ENCODE data around the gene BTRC. TPM values are rescaled to one million over a fixed set of nuclear protein-coding genes. Genes with fewer than 3 reads are reported as not detected.

Gene BTRC
- total RNA-seq, 2 donors from 2014 or later, result 13.5 to 16.6 TPM

DNA sequence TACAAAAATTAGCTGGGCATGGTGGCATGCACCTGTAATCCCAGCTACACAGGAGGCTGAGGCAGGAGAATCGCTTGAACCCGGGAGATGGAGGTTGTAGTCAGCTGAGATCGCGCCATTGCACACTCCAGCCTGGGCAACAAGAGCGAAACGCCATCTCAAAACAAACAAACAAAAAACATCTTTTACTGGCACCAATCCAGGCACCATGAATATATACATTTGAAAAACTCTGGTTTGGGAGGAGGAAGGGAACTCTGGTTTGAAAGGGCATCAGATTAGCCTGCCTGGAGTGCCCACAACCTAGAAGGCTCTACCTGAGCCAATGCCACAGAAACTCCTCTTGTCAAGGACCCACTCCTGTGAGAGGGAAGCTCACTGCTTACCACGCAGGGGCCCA lies 218.2 kb downstream of the BTRC start:
- Mint-ChIP-seq H3K36me3 (no peaks in the 10 kb centered on the region), H3K4me3 (no peak overlapping the region), H3K27me3 (peaks cover 13 to 17% of the 10 kb centered on the region in 2 donors), H3K4me1 (ENCODE audit: low read depth in 2 of 2) (peaks cover 3 to 4% of the 10 kb centered on the region in 2 donors), H3K9me3 (no peaks in the 10 kb centered on the region), H3K27ac (no peak overlapping the region)
- DNase-seq (ENCODE audit: low spot score) (no peak), ATAC-seq (no peak)

DNA sequence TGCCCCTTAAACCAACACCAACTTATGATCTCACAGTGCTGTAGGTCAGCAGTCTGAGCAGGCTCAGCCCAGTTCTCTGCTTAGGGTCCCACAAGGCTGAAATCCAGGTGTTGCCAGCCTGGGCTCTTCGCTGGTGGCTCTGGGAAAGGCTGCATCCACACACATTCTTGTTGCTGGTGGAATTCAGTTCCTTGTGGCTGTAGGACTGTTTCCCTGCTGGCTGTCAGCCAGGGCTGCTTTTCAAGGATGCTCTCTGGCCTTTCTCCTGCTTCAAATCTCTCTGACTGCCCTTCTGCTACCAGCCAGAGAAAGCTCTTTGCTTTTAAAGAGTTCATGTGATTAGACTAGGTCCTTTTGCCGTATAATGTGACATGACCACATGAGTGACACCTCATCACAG lies 218.8 kb downstream of the BTRC start:
- no peak for ATAC-seq
- Mint-ChIP-seq H3K4me3 (no peak overlapping the region), H3K9me3 (no peaks in the 10 kb centered on the region), H3K36me3 (no peaks in the 10 kb centered on the region), H3K27me3 (peaks cover 8 to 10% of the 10 kb centered on the region in 2 donors), H3K4me1 (ENCODE audit: low read depth in 2 of 2) (peaks cover 0 to 3% of the 10 kb centered on the region in 2 donors), H3K27ac (no peak overlapping the region)
- no peak for DNase-seq (ENCODE audit: low spot score)

DNA sequence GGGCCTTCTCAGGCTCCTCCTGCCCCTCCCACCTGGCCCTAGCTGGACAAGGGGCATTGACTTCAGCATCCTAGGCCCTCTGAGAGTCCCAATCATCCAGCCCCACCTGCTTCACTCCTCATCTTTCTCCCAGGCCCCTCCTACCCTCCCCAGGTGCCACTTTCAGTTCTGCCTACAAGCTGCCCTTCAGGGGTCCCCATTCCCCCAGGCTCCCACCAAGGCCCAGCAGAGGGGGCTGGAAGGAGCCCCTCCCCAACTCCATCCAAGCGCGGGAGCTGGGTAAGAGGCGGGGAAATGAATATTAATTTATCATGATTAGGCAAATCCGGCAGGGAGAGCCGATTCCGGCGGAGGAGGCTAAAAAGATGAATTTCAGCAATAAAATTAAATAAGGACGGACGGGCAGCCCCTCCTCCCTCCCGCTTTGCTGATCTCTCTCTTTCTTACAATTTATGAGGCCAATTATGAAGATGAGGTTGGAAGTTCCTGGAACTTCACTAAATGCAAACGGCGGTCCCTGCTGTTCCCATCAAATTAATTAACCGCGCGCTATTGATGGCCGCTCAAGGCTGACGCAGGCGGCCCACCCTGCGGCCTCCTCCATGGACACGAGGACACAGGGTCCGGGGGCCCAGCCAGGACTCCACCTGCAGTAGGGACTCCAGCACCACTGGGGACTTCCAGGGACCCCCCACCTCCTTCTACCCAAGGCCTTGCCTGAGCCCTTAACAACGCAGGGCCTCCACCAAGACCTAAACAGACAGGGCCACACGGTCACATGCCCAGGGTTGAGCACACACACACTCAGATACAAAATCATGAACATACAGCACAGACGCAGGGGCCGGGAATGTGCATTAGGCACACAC lies 220.2 kb downstream of the BTRC start:
- Mint-ChIP-seq H3K4me1 (ENCODE audit: low read depth in 2 of 2) (peaks cover 0 to 3% of the 10 kb centered on the region in 2 donors), H3K36me3 (no peaks in the 10 kb centered on the region), H3K4me3 (no peak overlapping the region), H3K9me3 (no peaks in the 10 kb centered on the region), H3K27ac (no peak overlapping the region), H3K27me3 (no peaks in the 10 kb centered on the region)
- DNase-seq (ENCODE audit: low spot score) (no peak), ATAC-seq (no peak)

DNA sequence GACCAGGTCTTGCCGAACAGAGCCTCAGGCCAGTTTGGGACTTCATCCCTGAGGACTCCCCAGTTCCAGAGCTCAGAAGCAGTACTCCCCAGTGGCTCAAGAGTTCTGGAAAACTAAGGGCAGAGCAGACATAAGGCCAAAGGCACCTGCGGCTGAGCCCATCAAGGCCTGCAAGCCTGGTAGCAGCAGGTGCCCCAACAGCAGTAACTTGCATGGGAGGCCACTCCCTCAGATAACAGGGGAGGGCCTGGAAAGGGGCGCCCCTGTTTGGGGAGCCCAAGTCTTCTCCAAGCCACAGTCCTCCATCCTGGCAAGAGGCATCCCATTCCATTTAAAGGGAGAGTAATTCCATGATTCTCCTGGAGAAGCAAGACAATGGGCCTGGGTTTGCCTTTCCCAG lies 221.1 kb downstream of the BTRC start:
- no peak overlapping the region for H3K4me3 Mint-ChIP-seq

DNA sequence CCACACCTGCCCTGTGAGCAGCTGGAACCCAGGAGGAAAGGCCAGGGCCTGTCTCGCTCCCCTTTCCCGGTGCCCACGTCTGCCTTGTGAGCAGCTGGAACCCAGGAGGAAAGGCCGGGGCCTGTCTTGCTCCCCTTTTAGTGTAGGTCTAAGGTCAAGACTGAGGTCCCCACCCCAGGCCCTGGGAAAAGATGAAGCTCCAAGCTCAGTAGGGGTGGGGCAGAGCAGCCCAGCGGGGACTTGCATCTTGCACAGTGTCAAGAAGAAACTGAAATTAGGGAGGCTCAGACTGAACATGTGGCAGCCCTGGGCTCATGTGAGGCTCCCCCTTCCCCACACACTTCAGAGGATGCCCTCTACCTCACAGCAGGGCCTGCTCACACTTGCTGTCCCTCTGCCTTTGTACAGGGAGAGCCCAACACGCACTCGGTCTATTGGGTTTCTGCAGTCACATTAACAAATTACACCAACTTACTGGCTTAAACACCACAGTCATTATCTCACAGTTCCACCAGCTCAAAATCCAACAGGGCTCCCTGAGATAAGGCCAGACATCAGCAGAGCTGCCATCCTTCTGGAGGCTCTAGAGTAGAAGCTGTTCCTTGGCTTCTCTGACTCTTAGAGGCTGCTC lies 221.7 kb downstream of the BTRC start:
- Mint-ChIP-seq H3K4me1 (ENCODE audit: low read depth in 2 of 2) (no peaks in the 10 kb centered on the region), H3K36me3 (no peaks in the 10 kb centered on the region), H3K4me3 (no peak overlapping the region), H3K9me3 (no peaks in the 10 kb centered on the region), H3K27ac (no peak overlapping the region), H3K27me3 (no peaks in the 10 kb centered on the region)
- no peak for ATAC-seq
- DNase-seq (ENCODE audit: low spot score), result no peak

More for the DNA sequence above, 221.1 kb downstream of the BTRC start:
- ATAC-seq (no peak), DNase-seq (ENCODE audit: low spot score) (no peak)
- Mint-ChIP-seq H3K27ac (no peak overlapping the region), H3K4me1 (ENCODE audit: low read depth in 2 of 2) (no peaks in the 10 kb centered on the region), H3K36me3 (no peaks in the 10 kb centered on the region), H3K27me3 (no peaks in the 10 kb centered on the region), H3K9me3 (no peaks in the 10 kb centered on the region)

DNA sequence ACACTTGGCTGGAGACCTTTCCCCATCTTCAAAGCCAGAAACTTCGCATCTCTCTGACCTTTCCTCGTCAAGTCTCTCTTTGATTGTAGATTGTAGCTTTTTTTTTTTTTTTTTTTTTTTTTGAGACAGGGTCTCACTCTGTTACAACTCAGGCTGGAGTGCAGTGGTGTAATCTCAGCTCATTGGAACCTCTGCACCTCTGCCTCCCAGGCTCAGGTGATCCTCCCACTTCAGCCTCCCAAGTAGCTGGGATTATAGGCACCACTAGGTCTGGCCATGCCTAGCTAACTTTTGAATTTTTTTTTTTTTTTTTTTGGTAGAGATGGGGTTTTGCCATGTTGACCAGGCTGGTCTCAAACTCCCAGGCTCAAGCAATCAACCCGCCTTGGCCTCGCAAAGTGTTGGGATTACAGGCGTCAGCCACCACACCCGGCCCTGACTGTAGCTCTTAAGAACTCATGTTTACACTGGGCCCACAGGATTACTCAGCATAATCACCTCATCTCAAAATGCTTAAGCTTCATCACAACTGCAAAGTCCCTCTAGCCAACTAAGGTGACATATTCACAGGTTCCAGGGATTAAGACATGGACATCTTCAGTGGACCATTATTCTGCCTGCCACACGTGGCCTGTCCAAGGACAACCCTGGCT lies 222.4 kb downstream of the BTRC start:
- no peak for DNase-seq (ENCODE audit: low spot score)
- Mint-ChIP-seq H3K36me3 (no peaks in the 10 kb centered on the region), H3K4me1 (ENCODE audit: low read depth in 2 of 2) (no peaks in the 10 kb centered on the region), H3K27ac (no peak overlapping the region), H3K9me3 (no peaks in the 10 kb centered on the region), H3K4me3 (no peak overlapping the region), H3K27me3 (no peaks in the 10 kb centered on the region)
- no peak for ATAC-seq

DNA sequence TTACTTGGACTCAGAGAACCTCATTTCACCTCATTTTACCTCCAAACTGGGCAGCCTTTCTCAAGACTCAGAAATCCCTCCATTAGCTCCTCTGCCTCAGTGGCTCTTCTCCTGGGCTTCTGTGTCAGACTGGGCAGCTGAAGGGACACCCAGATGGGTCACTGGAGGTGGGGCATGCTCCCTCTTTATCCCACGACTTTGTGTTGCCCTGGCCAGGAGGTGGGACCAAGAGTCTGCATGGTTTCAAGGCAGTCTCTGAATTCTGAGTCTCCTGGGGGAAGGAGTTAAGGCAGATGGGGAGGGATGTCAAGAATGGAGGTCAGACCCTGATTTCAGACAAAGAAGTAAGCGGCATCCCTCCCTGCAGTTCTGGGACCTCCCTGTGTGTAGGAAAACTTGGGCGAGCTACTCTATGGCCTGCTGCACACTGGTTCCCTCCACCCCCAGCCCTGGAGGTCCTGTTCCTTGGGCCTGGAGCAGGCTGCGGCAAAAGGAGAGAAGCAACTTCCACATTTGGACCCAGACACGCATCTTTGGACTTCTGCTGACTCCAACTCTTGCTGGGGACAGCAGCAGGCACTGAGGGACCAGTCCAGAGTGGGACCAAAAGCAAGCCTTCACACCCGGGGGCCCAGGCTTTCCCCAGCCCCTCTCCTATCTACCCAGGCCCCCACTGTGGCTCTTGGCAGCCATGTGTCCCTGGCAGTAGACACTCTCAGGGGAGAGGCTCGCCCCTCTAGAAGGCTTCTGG lies 223.3 kb downstream of the BTRC start:
- ATAC-seq (no peak), DNase-seq (ENCODE audit: low spot score) (no peak)
- H3K9me3 Mint-ChIP-seq, result no peaks in the 10 kb centered on the region
- no peaks in the 10 kb centered on the region for H3K36me3 Mint-ChIP-seq
- no peak overlapping the region for H3K4me3 Mint-ChIP-seq
- H3K27ac Mint-ChIP-seq, result no peak overlapping the region
- H3K4me1 Mint-ChIP-seq (ENCODE audit: low read depth in 2 of 2), result no peaks in the 10 kb centered on the region
- H3K27me3 Mint-ChIP-seq, result no peaks in the 10 kb centered on the region

DNA sequence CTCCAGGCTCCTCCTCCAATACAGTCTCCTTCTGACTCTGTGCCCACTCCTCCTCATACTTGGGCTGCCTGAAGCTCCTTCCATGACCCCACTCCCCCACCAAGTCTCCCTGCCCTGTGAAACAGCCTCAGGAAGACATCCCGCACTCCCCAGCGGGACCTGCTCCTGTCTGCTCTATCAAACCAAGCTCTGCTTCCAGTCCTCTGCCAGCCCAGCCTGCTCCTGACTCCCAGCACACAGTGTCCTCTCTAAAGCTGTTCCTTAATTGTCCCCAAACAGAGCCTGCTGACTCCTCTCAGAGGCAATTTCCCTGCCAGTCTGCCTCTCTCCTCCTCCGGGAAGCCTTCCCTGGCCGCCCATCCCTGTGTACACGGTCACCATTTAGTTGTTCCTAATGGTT lies 224.2 kb downstream of the BTRC start:
- ATAC-seq (no peak), DNase-seq (ENCODE audit: low spot score) (no peak)
- H3K27me3 Mint-ChIP-seq, result no peaks in the 10 kb centered on the region
- H3K36me3 Mint-ChIP-seq, result no peaks in the 10 kb centered on the region
- H3K27ac Mint-ChIP-seq, result no peak overlapping the region
- no peaks in the 10 kb centered on the region for H3K9me3 Mint-ChIP-seq
- no peak overlapping the region for H3K4me3 Mint-ChIP-seq
- no peaks in the 10 kb centered on the region for H3K4me1 Mint-ChIP-seq (ENCODE audit: low read depth in 2 of 2)

DNA sequence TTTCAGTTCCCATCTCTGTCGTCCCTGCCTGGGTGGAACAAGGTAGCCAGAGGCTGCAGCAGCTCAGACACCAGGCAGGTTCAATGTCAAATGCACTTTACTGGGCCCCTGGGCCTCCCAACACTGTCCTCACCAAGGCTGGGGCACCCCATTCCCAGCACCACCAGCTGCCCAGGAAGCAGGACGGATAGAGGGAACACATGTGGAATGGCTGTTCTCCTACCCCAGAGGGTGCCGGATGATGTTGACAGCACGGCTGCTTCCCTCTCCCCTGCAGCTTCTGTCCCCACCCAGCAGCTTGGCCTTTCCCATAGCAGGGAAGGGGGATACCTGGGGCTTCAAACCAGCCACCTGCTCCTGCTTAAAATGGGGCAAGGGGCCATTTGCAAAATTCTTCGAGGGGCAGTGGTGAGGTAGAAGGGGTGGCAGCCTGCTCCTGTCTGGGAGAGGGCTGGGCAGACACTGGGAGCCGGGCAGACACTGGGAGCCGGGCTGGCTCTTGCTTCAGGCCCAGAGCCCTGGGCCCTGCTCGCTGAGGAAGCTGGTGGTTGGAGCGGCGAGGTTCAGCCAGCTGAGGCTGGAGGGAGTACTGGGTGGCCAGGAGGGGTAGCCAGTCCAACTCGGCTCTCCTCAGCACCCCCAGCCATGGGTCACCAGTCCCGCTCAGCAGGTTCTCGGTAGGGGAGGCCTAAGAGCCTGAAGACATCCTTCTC lies 225.0 kb downstream of the BTRC start:
- no peak for ATAC-seq
- no peaks in the 10 kb centered on the region for H3K27me3 Mint-ChIP-seq
- no peaks in the 10 kb centered on the region for H3K9me3 Mint-ChIP-seq
- H3K4me3 Mint-ChIP-seq, result no peak overlapping the region
- no peaks in the 10 kb centered on the region for H3K4me1 Mint-ChIP-seq (ENCODE audit: low read depth in 2 of 2)
- no peak overlapping the region for H3K27ac Mint-ChIP-seq
- H3K36me3 Mint-ChIP-seq, result no peaks in the 10 kb centered on the region
- no peak for DNase-seq (ENCODE audit: low spot score)

DNA sequence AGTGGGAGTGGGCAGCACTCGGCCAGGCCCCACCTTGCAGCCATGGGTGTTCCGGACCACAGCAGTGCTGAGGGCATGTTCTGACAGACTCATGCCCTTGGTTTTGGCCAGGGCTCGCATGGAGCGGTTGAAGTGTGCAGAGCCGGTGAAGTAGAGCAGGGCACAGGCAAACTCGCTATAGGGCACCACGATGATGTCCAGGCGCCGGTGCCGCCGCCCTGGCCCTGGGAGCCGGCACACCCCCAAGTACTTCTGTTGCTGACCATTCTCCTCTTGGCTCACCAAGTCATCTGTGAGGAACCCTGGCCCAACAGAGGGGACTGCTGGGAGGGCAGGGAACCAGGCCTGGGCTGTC lies 225.5 kb downstream of the BTRC start:
- H3K27me3 Mint-ChIP-seq, result no peaks in the 10 kb centered on the region
- no peak for ATAC-seq
- H3K36me3 Mint-ChIP-seq, result no peaks in the 10 kb centered on the region
- no peak overlapping the region for H3K27ac Mint-ChIP-seq
- H3K9me3 Mint-ChIP-seq, result no peaks in the 10 kb centered on the region
- no peak overlapping the region for H3K4me3 Mint-ChIP-seq
- no peaks in the 10 kb centered on the region for H3K4me1 Mint-ChIP-seq (ENCODE audit: low read depth in 2 of 2)
- DNase-seq (ENCODE audit: low spot score), result no peak

DNA sequence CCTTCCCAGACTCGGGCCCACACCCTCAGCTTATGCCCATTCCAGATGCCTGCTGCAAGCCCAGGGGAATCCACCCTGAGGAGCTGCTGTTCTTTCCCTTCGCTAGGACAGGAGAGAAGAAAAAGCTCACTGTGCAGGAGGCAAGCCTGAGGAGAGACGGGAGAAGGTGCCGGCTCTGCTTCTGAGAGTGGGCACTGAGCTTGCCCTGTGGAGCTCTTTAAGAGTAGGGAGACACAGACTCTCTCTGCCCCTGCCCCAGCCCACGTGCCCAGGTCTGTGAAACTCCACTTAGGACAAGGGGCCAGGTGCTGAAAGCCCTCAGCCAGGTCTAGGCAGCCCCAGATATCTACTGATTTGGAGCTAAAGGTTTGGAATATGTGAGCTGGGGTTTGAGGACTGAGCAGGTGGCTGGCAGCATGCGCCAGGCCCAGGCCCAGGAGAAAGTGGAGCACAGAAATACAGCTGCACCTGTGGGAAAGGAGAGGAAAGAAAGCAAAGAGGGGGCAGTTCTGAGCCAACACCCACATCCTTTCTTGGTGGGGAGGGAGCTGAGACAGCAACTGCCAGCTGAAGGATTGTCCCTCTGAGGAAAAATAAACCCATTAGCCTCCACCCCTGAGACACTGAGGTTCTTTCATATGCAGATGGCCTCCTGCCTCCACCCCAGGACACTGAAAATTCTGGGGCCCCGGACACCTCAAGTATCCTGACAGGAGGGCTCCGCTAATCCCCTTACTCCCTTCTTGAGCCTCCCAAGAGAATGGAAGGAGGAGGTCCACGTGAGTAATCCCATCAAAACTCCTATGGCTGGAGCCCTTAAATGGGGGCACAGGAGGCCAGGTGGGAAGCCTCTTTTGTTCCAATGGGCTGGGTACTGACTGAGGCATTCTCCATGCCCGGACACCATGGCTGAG lies 226.8 kb downstream of the BTRC start:
- no peaks in the 10 kb centered on the region for H3K27me3 Mint-ChIP-seq
- ATAC-seq (no peak), DNase-seq (ENCODE audit: low spot score) (no peak)
- no peak overlapping the region for H3K27ac Mint-ChIP-seq
- no peaks in the 10 kb centered on the region for H3K9me3 Mint-ChIP-seq
- no peak overlapping the region for H3K4me3 Mint-ChIP-seq
- no peaks in the 10 kb centered on the region for H3K36me3 Mint-ChIP-seq
- H3K4me1 Mint-ChIP-seq (ENCODE audit: low read depth in 2 of 2), result no peaks in the 10 kb centered on the region

DNA sequence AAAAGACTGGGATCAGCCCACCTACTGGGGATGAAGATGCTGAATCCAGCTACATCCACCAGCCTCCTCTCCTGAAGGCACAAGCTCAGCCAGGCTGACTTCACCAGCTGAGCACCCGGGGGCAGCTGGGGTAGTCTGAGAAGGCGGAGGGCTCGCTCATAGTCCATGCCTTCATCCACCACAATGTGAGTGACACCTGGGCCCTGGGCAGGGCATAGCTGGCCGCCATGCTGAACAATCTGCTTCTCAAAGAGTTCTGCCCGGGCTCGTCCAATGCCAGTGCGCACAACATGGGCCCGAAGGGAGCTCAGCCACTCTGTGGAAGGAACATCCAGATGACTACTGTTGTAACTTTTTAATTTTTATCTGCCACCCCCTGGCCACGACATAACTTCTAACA lies 231.9 kb downstream of the BTRC start:
- DNase-seq (ENCODE audit: low spot score), result no peak
- Mint-ChIP-seq H3K27ac (no peak overlapping the region), H3K27me3 (no peaks in the 10 kb centered on the region), H3K9me3 (no peaks in the 10 kb centered on the region), H3K36me3 (no peaks in the 10 kb centered on the region), H3K4me3 (no peak overlapping the region), H3K4me1 (ENCODE audit: low read depth in 2 of 2) (peaks cover 17 to 25% of the 10 kb centered on the region in 2 donors)
- no peak for ATAC-seq
